Ovary (tissue), 3 donors: ENCODE results near the gene EHD3.

Experiments used
- POLR2A ChIP-seq: fragments of 450-650 bp; IDR thresholded peaks from one replicate; pipeline ENCODE4 v1.6.1; 2017; ENCODE audit warnings: antibody characterized with exemption, mild to moderate bottlenecking, moderate library complexity
- TF ChIP-seq, protein P1 (sequence below), 3 donors: fragments of 450-650 bp in 2 of 3; fragments of 200-600 bp in 1 of 3; IDR thresholded peaks; one replicate each; pipeline versions ENCODE4 v1.5.1 to v1.8.0; 2016 to 2022; ENCODE audit warnings: antibody characterized with exemption in 3 of 3, mild to moderate bottlenecking in 1 of 3
- donor health status: DM: no; HTN: no; CAD: no.

DNA sequence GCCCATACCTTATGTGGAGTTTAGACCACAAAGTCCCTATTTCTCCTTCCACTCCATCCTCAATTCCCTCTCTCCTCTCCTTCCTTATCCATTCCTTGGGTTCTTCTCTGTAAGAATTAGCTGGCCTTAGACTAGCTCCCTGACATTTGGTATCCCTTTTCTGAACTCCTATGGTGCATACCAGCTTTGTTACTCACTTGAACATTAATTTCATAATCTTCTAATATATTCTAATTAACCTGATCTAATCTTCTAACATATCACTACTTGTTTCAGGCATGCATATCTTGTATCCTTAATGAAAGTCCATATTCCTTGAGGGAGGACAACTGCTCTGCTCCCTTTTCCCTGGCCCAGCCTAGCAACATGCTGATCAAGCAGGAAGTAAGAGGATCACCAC, 66.4 kb downstream of the EHD3 start:
- TF ChIP-seq, protein P1, sequence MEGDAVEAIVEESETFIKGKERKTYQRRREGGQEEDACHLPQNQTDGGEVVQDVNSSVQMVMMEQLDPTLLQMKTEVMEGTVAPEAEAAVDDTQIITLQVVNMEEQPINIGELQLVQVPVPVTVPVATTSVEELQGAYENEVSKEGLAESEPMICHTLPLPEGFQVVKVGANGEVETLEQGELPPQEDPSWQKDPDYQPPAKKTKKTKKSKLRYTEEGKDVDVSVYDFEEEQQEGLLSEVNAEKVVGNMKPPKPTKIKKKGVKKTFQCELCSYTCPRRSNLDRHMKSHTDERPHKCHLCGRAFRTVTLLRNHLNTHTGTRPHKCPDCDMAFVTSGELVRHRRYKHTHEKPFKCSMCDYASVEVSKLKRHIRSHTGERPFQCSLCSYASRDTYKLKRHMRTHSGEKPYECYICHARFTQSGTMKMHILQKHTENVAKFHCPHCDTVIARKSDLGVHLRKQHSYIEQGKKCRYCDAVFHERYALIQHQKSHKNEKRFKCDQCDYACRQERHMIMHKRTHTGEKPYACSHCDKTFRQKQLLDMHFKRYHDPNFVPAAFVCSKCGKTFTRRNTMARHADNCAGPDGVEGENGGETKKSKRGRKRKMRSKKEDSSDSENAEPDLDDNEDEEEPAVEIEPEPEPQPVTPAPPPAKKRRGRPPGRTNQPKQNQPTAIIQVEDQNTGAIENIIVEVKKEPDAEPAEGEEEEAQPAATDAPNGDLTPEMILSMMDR (IDR thresholded peaks at IDR 0.05), result no peak
- TF ChIP-seq POLR2A, result no peak
